LoVo (cell line): ENCODE data around the gene VEPH1.

ENCODE experiments used
- DNase-seq: peaks from one replicate; pipeline ENCODE4 v3.0.0-alpha.2; 2016; ENCODE audit warnings: low spot score

The VEPH1 gene

DNA sequence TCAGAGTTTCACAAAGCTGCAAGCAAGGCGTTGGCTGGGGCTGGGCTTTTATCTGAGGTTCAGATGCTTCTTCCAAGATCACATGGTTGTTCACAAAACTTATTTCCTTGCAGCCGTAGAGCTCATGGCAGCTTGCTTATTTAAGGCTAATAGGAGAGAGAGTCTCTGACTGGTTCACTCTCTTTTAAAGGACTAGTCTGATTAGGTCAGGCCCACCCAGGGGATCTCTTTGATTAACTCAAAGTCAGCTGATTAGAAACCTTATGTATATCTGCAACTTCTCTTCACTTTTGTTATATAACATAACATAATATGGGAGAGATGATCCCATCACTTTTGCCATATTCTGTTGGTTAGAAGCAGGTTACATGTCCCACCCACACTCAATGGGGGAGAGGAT lies 243.4 kb downstream of the VEPH1 start:
- no peak for DNase-seq

DNA sequence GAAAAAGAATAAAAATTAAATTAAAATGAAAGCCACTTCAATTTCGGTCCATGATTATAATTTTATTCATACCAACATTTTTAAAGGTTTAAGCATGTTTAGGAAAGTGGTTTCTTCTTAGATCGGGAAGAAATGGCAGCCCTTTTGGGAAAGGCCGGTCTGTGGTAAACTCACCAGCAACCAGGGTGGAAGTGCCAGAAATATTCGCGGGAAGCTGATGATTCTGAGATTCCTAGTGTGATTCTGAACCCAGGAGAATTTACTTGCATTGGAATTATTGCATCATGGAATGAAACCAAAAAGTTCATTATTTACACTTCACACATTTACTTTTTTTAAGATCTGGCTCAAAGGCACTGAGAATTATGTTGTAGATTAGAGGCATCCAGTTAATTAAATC lies 246.1 kb downstream of the VEPH1 start:
- no peak for DNase-seq

- DNase-seq = no peak
Measured at GRCh38 chr3:157255797-157256196, 247.4 kb downstream of the VEPH1 start.

- DNase-seq = no peak
Measured at GRCh38 chr3:157251685-157252084, 251.5 kb downstream of the VEPH1 start.

DNA sequence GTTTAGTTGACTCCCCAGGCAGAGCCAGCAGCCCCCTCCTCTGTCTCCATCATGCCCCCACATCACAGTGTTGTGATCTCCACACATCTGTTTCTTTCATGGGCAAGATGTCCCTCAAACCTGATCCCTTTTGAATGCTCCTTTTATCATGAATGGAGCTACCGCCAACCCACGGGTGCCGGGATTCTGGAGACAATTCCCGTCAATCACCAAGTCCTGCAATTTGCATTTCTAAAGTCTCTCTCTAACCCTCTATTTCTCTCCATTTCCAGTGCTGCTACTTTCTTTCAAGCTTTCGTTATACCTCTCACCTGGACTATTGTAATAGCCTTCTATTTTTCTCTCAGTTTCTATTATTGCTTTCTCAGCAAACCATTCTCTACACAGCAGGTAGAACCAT lies 253.6 kb downstream of the VEPH1 start:
- DNase-seq = no peak

DNA sequence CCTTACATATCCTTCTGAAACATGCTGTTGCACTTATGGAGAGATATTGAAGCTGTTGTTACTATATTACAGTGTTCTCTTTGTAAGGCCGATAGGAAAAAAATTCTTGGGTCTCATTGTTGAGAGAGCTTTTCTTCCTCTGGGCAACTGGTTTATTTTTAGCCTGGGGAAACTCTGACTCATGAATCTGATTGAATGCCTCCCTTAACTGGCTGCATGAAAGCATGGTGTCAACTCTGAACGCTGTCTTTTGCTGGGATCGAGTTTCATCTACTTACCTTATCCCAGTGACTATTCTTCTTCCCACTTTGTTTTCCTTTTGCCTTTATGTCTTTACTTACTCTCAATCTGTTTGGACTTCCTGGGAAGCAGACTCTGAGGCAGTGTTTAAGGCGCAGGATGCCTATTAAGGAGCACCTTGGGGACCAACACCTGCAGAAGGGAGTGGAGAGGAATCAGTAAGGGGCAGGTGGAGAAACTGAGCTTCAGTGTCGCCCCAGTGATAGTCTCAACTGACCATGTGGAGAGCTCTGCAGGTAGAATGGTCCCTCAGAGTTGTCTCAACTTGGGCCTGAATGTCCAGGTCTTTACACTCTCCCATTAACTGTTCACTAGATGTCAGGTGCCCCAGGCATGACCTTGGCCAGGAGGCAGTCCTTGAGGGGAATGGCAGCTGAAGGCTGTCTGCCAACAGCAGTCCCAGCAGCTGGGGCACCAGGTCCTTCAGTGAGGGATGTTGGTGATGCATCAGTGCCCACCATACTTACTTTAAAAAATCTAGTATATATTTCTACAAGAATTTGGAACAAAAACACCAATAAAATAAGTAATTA lies 254.4 kb downstream of the VEPH1 start:
- peak; percentile 12 for DNase-seq

- no peak for DNase-seq
Measured at GRCh38 chr3:157247391-157247790, 255.8 kb downstream of the VEPH1 start.

- DNase-seq = no peak
Measured at GRCh38 chr3:157242836-157243235, 260.4 kb downstream of the VEPH1 start.

GRCh38 chr3:157241599-157241998 lies 261.6 kb downstream of the VEPH1 start:
- no peak for DNase-seq

- no peak for DNase-seq
Measured at GRCh38 chr3:157240408-157240807, 262.8 kb downstream of the VEPH1 start.

GRCh38 chr3:157239082-157239704 lies 264.0 kb downstream of the VEPH1 start:
- DNase-seq = peak; percentile 48

DNA sequence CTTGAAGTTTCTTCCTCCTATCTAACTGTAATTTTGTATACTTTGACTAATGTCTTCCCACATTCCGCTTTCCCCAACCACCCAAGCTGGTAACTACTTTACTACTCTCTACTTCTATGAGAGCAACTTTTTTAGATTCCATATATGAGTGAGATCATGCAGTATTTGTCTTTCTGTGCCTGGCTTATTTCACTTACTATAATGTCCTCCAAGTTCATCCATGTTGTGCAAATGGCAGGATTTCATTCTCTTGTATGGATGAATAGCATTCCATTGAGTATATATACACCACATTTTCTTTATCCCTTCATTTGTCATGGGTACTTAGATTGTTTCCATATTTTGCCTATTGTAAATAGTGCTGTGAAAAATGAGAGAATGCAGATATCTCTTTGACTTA lies 264.8 kb downstream of the VEPH1 start:
- no peak for DNase-seq

DNA sequence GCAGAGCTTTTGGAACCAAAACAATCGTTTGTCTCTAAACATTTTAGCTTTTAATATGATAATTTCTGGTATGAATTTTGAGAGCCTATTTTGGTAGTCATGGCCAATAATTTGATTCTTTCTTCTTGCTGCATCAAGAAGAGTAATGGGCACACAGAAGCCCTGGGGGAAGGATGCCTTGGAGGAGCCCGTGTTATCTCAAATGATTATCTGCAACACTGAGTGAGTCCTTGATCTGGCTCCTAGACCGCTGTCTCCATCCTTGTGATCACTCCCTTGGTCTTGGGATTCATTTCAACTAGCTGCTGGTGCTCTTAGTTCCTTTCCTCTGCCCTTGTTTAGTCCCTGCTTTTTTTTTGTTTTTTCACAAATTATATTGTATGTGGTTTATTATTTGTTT lies 265.3 kb downstream of the VEPH1 start:
- DNase-seq = no peak

- no peak for DNase-seq
Measured at GRCh38 chr3:157235291-157235690, 267.9 kb downstream of the VEPH1 start.

DNA sequence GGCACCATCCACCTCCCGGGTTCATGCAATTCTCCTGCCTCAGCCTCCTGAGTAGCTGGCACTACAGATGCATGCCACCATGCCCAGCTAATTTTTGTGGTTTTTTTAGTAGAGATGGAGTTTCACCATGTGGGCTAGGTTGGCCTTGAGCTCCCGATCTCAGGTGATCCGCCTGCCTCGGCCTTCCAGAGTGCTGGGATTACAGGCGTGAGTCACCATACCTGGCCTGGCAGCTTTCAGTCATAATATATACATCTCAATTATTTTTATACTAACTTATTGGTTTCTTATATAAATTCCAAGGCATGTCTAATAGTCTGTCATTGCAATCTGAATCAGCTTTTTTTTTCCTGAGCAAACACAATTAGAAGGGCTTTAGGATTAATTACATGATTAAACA lies 269.3 kb downstream of the VEPH1 start:
- DNase-seq = no peak

DNA sequence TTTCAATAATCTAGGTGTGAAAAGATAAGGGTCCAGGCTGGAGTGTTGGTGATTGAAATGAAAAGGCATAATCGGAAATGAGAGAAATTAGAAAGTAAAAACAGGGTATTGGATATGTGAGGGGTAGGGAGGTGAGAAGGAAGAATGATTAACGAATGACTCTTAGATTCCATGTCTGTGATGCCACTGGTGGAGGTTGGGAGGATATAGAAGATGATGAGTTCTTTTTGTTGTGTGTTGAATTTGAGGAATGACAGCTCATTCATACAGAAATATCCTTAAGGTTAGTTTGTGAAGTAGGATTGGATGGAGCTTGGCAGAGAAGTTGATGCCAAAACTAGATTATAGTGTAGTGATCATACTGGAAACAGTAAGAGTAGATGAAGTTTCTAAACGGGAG lies 271.1 kb downstream of the VEPH1 start:
- no peak for DNase-seq

- DNase-seq = no peak
Measured at GRCh38 chr3:157231071-157231470, 272.1 kb downstream of the VEPH1 start.

- DNase-seq = no peak
Measured at GRCh38 chr3:157226173-157226847, 276.9 kb downstream of the VEPH1 start.

DNA sequence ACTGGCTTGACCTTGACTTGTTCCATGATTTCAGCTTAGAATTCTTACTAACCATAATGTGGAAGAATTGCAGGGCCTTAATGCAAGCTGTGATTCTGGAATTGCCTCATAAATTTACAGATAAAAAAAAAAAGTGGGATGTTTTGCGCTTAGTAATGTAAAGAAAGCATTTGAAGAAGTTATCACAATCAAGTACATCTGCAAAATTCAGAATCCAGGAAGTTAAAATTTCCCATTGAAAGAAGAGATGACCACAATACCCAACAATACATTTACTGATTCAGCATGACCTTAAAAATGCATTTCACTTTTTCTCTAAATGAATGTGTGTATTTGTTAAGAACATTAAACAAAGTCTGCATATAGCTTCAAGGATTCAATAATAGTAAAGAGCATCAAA lies 278.2 kb downstream of the VEPH1 start:
- no peak for DNase-seq

DNA sequence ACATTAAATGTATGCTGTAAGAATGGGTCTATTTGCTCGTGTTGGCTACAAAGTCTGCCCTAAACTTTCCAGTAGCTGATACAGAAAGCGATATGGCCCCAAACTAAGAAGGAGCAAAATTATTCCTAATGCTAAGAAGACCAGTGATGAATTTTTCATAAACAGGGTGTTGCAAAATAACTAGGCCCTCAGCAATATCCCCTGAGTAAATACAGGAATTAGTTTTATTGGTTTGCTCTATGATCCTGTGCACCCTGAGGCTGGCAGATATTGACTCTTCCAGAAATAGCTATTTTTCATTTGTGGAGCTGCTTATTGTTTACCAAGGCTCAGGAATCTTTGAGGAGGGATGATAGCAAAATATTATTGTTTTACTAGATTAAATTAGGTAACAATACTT lies 282.3 kb downstream of the VEPH1 start:
- no peak for DNase-seq

DNA sequence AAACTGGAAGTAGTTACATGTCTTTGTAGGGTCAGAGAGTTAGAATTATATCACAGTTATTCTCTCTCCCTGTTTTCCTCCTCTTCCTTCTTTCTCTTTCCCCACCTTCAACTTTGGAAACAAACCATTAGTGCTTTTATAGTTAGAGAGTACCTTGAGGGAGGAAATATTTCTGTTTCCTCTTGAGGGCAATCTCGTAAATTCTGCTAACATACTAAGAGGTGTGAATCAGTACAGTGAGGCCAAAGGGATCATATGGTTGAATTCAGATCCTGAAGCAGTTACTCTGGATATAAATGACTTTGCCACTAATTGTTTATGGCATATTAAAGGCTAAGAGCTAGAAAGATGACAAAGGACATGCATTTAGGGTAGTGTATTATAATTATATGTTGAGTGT lies 283.0 kb downstream of the VEPH1 start:
- DNase-seq = no peak

- DNase-seq = no peak
Measured at GRCh38 chr3:157219215-157219614, 284.0 kb downstream of the VEPH1 start.
